ENCODE data around the gene EVA1A.

GRCh38 chr2:75577280-75577679 is 16.5 kb upstream of the EVA1A start:
- TF ChIP-seq CTCF (IDR thresholded peaks at IDR 0.05) (no peak), POLR2A (IDR thresholded peaks at IDR 0.05) (no peak)

All from testis (tissue), 2 donors.